MM.1S (cell line): Measurements from ENCODE around the gene DOC2A.

Experiments used
- DNase-seq: peaks from one replicate; pipeline ENCODE4 v3.0.0-alpha.2; 2015
- H2AFZ ChIP-seq: fragments of 300-600 bp; sonication (generic); 2 replicates; pipeline ENCODE4 v1.6.0; 2016; ENCODE audit warnings: antibody characterized with exemption, low read length
- H3F3A ChIP-seq: fragments of 300-600 bp; sonication (generic); 2 replicates; pipeline ENCODE4 v1.6.1; 2016; ENCODE audit warnings: mild to moderate bottlenecking, antibody characterized with exemption, low read length, moderate library complexity, mixed read lengths; ENCODE audit not compliant: insufficient read depth
- H3K27ac ChIP-seq: fragments of 300-600 bp; sonication (generic); 2 replicates; pipeline ENCODE4 v1.5.1; 2016; ENCODE audit warnings: mild to moderate bottlenecking, low read length
- H3K27me3 ChIP-seq: fragments of 300-600 bp; sonication (generic); replicated peaks from 2 replicates; pipeline ENCODE4 v1.6.0; 2016; ENCODE audit warnings: low read length; ENCODE audit not compliant: insufficient read depth
- H3K36me3 ChIP-seq: fragments of 300-600 bp; sonication (generic); replicated peaks from 2 replicates; pipeline ENCODE4 v1.6.1; 2016; ENCODE audit warnings: mild to moderate bottlenecking, low read length, mixed read lengths; ENCODE audit not compliant: insufficient read depth
- H3K4me1 ChIP-seq: fragments of 300-600 bp; sonication (generic); 2 replicates; pipeline ENCODE4 v1.6.1; 2016; ENCODE audit warnings: low read length, mixed read lengths
- H3K4me2 ChIP-seq: fragments of 300-600 bp; sonication (generic); 2 replicates; pipeline ENCODE4 v1.6.0; 2016; ENCODE audit warnings: low read depth, low read length
- H3K4me3 ChIP-seq: fragments of 300-600 bp; sonication (generic); 2 replicates; pipeline ENCODE4 v1.5.1; 2016; ENCODE audit warnings: low read length, mixed read lengths
- H3K79me2 ChIP-seq: fragments of 300-600 bp; sonication (generic); 2 replicates; pipeline ENCODE4 v1.6.1; 2016; ENCODE audit warnings: mixed run types, low read length, mixed read lengths
- H3K9ac ChIP-seq: fragments of 300-600 bp; sonication (generic); 2 replicates; pipeline ENCODE4 v1.6.1; 2016; ENCODE audit warnings: low read length, mixed read lengths
- H3K9me2 ChIP-seq: fragments of 300-600 bp; sonication (generic); replicated peaks from 2 replicates; pipeline ENCODE4 v1.6.1; 2016; ENCODE audit warnings: mild to moderate bottlenecking, low read length, mixed read lengths; ENCODE audit not compliant: insufficient read depth
- H3K9me3 ChIP-seq: fragments of 300-600 bp; sonication (generic); replicated peaks from 2 replicates; pipeline ENCODE4 v1.6.1; 2016; ENCODE audit warnings: mild to moderate bottlenecking, low read length, mixed read lengths; ENCODE audit not compliant: insufficient read depth
- H4K20me1 ChIP-seq: fragments of 300-600 bp; sonication (generic); 2 replicates; pipeline ENCODE4 v1.6.1; 2016; ENCODE audit warnings: mild to moderate bottlenecking, low read length, moderate library complexity, mixed read lengths; ENCODE audit not compliant: insufficient read depth
- EZH2 ChIP-seq: fragments of 300-600 bp; sonication (generic); optimal IDR thresholded peaks from 2 replicates; pipeline ENCODE3; 2017; ENCODE audit warnings: low read depth, mild to moderate bottlenecking, antibody characterized with exemption, low read length, mixed read lengths
- EZH2phosphoT487 ChIP-seq: fragments of 300-600 bp; sonication (generic); IDR thresholded peaks from 2 replicates; pipeline ENCODE4 v1.6.1; 2018; ENCODE audit warnings: antibody characterized with exemption, low read length
- TF ChIP-seq, protein P1 (sequence below): fragments of 300-600 bp; sonication (generic); IDR thresholded peaks from 2 replicates; pipeline ENCODE4 v1.5.1; 2016; ENCODE audit warnings: antibody characterized with exemption, low read length, mixed read lengths

The DOC2A gene

DNA sequence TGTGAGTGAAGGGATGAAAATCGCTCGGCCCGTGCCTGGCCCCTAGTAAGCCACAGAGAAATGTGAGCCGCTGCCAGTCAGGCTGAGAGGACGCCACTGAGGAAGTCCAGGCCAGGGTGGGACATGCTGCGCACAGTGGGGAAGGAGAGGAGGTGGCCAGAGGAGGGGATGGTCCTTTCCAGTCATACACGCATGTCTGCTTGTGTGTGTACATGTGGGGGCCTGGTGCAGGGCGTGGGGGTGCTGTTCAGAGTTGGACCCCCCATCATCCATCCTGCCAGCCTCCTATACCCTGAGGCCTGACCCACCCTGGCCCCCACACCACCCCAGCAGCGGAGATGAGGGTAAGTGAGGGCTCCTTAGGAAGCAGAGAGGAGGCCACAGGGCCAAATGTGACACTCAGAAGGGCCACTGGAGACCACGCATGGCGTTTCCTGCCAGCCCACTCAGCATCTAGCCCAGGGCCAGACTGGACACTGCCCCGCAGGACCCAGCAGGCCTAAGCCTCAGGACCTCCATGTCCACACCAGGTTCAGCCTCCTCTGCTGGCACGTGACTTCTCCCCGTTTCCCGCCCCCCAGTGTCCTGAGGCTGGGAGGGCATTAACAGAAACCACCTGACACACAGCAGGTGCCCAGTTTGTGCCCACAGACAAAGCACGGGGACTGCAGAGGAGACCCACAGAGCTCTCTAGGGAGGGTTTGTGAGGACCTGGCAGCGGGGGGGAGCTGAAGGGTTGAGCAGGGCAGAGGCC lies 7.0 kb downstream of the DOC2A start:
- H3K4me3 ChIP-seq = no peak overlapping the region
- H3K79me2 ChIP-seq = no peaks in the 10 kb centered on the region
- H3K27ac ChIP-seq = no peak overlapping the region
- TF ChIP-seq, protein P1, sequence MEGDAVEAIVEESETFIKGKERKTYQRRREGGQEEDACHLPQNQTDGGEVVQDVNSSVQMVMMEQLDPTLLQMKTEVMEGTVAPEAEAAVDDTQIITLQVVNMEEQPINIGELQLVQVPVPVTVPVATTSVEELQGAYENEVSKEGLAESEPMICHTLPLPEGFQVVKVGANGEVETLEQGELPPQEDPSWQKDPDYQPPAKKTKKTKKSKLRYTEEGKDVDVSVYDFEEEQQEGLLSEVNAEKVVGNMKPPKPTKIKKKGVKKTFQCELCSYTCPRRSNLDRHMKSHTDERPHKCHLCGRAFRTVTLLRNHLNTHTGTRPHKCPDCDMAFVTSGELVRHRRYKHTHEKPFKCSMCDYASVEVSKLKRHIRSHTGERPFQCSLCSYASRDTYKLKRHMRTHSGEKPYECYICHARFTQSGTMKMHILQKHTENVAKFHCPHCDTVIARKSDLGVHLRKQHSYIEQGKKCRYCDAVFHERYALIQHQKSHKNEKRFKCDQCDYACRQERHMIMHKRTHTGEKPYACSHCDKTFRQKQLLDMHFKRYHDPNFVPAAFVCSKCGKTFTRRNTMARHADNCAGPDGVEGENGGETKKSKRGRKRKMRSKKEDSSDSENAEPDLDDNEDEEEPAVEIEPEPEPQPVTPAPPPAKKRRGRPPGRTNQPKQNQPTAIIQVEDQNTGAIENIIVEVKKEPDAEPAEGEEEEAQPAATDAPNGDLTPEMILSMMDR = no peak
- no peak for TF ChIP-seq EZH2phosphoT487
- no peak for TF ChIP-seq EZH2
- no peaks in the 10 kb centered on the region for H3K36me3 ChIP-seq
- H3K9me3 ChIP-seq = no peaks in the 10 kb centered on the region
- no peak overlapping the region for H3K4me2 ChIP-seq
- H4K20me1 ChIP-seq = no peaks in the 10 kb centered on the region
- no peaks in the 10 kb centered on the region for H3K4me1 ChIP-seq
- H3K27me3 ChIP-seq = peaks cover 12% of the 10 kb centered on the region; the same call in 1 of the 2 replicates
- H3F3A ChIP-seq = no peaks in the 10 kb centered on the region
- H3K9ac ChIP-seq = no peak overlapping the region
- DNase-seq = no peak
- H3K9me2 ChIP-seq = no peaks in the 10 kb centered on the region
- H2AFZ ChIP-seq = no peak overlapping the region

DNA sequence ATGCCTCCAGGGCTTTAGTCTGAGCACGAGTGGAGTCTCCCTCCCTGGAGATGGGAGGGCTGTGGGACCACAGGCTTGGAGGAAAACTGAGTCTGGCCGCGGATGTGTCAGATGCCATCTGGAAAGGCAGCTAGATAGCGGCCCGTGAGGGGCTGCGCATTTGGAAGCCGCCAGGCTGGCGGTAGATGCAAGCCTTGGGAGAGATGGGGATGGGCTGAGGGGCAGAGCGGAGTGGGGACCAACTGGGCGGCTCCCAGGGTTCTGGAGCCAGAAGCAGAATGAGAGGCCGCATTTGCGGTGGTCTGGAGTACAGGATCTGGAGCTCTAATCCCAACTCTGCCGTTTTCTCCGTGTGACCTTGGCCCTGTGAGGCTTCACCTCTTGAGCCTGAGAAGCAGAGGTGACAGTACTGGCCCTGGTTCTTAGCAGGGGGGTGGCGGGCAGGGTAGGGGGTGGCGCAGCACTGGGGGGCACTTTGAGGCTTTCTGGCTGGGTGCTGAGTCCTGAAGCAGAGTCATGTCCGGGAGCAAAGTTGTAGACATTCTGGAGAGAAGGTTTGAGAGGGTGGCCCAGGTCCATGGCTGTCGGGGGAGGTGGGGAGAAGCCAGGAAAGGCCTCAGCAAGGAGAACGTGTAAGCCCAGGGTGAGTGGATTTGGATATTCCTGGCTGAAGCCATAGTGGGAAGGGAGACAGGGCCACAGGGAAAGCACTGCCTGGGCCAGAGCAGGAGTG lies 8.0 kb downstream of the DOC2A start:
- Histone ChIP-seq H3K79me2 (no peaks in the 10 kb centered on the region), H4K20me1 (no peaks in the 10 kb centered on the region), H3K4me1 (no peaks in the 10 kb centered on the region), H3K4me2 (no peak overlapping the region), H3K9me2 (no peaks in the 10 kb centered on the region), H3K9me3 (no peaks in the 10 kb centered on the region), H3K27ac (no peak overlapping the region), H3K36me3 (no peaks in the 10 kb centered on the region), H3K4me3 (no peak overlapping the region), H3K9ac (no peak overlapping the region), H3K27me3 (peaks cover 5% of the 10 kb centered on the region; the same call in 1 of the 2 replicates), H3F3A (no peaks in the 10 kb centered on the region), H2AFZ (no peak overlapping the region)
- DNase-seq = no peak
- TF ChIP-seq, protein P1 = no peak
- TF ChIP-seq EZH2 (no peak), EZH2phosphoT487 (no peak)

DNA sequence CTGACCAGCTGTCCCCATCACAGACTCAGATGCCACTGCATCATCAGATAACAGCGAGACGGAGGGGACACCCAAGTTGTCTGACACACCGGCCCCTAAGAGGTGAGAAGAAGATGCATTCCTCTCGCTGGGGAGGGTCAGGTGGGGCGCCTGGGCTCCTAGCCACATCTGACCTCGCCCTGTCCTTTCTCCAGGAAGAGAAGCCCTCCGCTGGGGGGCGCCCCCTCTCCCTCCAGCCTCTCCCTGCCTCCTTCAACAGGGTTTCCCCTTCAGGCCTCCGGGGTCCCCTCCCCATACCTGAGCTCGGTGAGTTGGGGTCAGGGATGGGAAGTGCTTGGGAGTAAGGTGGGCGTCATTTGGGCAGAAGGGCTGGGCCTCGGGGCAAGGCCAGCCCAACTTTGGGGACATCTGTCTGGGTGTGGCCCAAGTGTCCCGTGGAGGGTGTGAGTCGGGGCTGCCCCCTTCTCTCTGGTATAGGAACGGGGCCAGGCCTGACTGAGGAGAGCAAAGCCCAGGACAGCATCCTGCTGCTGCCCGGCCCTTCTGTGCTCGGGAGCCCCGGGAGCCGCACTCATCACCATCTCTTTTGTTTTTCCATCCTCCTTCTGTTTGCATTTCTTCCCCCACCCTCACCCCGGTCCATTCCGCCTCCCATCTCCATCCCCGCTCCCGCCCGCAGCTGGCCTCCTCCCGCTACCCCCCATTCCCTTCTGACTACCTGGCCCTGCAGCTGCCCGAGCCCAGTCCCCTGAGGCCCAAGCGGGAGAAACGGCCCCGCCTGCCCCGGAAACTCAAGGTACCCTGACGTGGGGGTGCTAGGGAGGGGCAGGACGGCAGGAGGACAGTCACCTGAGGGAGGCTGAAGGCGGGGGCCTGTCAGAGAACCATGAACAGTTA lies 9.8 kb downstream of the DOC2A start:
- Histone ChIP-seq H3K27ac (no peak overlapping the region), H3K4me1 (peaks cover 5% of the 10 kb centered on the region; the same call in 1 of the 2 replicates), H3K9me3 (no peaks in the 10 kb centered on the region), H3K79me2 (peaks cover 11% of the 10 kb centered on the region), H3F3A (no peaks in the 10 kb centered on the region), H3K4me3 (no peak overlapping the region), H3K9ac (no peak overlapping the region), H3K4me2 (no peak overlapping the region), H2AFZ (no peak overlapping the region), H3K9me2 (no peaks in the 10 kb centered on the region), H3K27me3 (no peaks in the 10 kb centered on the region), H4K20me1 (no peaks in the 10 kb centered on the region), H3K36me3 (0 out of 2 replicates have a peak, but pooled peaks cover 2% of the 10 kb centered on the region)
- DNase-seq = no peak
- TF ChIP-seq EZH2 (no peak), EZH2phosphoT487 (no peak)
- TF ChIP-seq, protein P1 = no peak; the same call in 1 of the 2 replicates
